GM12873 (cell line): ENCODE measurements around the gene TAGLN.
A peak's percentile ranks its signal among the peaks of the same experiment; 100 is the strongest.

ENCODE experiments used
- TF ChIP-seq, protein P1 (sequence below): IDR thresholded peaks from 2 replicates; pipeline ENCODE4 v1.5.1; 2012; ENCODE audit warnings: low read depth, mild to moderate bottlenecking, moderate library complexity, low read length, control low read depth; ENCODE audit not compliant: insufficient read depth; ENCODE audit errors: missing control alignments

TAGLN gene

DNA sequence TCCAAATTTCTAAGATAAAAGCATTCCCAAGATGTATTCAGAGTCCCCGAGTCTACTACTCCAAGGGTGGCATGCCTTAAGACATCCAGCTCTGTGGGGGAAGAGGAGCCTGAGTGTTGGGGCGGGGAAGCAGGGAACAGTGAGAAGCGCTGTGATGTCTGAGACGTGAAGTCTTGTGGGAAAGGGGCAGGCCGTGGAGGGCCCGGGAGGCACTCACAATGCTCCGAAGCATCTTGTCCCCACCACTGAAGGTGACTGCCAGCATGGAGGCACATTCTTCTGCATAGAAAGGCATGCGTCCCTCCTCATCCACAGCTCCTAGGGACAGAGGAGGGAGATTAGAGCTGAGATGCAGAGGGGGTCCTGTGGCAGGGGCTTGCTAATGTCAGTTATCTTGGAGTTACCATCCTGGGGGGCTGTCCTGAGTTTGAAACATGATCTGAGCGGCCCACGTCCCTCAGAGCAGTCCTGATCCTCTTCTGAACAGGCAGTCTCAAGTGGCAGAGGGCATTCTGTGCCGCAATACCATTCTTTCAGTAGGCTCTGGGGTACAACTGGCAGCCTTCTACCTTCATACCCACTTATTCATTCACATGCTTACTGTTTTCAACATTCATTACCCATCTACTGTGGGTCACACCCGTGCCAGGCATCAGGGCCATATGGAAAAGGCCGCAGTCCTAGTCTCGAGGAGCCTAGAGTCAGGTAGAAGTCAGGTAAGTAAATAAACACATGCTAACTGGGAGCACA, 24.0 kb downstream of the TAGLN start:
- TF ChIP-seq, protein P1, sequence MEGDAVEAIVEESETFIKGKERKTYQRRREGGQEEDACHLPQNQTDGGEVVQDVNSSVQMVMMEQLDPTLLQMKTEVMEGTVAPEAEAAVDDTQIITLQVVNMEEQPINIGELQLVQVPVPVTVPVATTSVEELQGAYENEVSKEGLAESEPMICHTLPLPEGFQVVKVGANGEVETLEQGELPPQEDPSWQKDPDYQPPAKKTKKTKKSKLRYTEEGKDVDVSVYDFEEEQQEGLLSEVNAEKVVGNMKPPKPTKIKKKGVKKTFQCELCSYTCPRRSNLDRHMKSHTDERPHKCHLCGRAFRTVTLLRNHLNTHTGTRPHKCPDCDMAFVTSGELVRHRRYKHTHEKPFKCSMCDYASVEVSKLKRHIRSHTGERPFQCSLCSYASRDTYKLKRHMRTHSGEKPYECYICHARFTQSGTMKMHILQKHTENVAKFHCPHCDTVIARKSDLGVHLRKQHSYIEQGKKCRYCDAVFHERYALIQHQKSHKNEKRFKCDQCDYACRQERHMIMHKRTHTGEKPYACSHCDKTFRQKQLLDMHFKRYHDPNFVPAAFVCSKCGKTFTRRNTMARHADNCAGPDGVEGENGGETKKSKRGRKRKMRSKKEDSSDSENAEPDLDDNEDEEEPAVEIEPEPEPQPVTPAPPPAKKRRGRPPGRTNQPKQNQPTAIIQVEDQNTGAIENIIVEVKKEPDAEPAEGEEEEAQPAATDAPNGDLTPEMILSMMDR, result no peak

DNA sequence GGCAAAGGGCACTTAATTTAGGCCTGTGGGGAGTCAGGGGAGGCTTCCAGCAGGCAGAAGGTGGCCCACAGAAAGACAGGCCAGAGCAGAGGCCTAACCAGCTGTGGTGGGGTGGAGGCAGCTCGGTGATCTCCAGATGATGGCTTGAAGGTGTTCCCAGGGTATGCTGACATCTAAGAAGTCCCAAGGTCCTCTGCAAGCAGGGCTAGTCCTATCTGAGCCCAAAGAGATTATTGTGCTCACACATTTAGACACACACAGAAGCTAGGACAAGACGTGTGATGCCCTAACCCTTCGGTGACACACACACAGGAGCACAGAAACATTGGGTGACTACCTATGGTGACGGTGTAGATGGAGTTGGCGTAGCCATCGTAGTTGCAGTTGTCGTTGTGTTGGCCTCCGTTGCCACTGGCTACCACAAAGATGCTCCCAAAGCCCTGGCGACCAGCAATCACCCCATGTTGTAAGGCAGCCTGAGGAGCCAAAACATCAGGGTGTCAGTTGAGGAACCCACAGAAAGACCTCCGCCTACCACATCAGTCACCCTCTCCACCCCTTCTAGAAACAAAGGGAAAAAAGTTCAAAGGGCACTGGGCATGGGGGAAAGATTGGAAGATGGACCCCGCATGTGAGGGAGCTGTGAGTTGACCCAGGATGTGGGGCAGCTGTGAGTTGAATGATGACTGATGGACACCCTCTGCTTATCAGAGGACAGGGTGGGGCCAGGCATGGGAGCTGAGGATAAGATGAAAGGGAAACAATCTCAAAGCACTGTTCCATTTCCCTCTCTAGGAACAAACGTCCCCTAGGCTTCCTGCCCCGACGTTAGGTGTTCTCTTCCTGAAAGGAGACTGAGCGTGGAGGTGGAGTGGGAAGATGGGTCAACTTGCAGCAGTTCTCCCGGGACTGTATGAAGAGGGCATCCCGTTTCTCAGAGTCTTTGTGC, 24.8 kb downstream of the TAGLN start:
- TF ChIP-seq, protein P1, result no peak

DNA sequence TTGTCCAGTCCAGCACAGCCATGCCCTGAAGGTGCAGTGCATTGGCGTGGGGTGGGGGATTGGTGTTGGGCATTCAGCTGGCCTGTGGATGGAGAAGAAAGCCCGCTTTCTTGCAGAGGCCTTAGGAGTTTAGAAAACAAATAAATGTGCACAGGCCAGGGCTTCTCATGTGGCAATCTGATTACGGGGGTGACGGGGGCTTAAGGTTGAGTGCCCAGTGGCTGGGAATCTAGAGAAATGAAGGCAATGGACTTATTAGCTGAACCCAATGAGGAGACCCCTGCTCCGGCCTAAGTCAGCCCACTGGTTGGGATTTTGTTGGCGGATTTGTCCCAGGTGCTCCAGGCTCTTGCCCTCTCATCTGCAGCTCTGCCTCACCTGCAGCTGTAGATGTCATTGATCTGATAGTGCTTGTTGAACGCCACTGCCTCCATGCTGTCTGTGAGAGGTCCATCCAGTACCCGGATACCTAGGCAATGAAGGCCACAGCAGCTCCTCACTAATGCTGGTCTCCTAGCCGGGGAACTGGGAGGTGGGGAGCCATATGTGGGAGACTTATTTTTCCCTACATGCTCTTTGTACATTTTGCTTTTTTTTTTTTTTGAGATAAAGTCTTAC, 26.5 kb downstream of the TAGLN start:
- TF ChIP-seq, protein P1, result no peak

DNA sequence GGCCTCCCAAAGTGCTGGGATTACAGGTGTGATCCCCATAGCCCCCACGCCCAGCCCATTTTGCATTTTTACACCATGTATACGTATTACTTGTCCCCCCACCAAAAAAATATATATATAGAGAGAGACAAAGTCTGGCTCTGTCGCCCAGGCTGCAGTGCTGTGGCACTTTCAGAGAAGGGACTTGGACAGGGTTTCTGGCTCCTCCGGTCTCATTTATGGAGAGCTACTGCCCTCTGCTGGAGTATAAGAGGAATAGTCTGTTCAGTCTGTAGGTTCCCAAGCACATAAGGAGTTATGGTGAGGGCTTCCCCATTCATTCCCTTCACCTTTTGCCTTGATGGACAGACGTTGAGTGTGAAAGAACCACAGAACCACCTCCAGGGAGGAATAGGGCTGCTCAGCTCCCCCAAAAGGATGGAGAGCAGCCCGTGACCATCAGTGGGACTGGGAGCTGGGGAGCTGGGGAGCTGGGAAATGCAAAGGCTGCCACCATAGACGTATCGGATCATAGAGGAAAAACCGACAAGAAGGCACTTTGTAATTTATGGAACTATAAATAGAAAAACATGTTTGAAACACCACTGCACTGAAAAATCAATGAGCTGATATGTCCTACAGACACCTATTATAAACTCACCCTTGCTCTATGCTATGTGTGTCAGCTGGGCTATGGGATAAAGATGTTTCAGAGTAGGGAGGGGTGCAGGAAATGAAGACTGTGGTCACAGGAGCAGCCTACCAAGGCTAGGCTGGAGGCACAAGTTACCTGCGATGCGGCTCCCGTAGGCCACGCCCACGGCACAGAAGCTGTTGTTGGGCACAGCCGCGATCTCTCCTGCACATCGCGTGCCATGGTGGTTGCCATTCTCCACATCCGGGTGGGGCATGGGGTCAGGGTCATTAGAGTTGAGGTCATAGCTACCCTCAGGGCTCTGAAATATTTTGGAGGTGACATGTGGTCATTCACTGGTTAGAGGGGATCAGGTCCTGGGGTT, 27.5 kb downstream of the TAGLN start:
- TF ChIP-seq, protein P1, result peak; percentile 81

GRCh38 chr11:117228091-117228490, 28.9 kb downstream of the TAGLN start:
- TF ChIP-seq, protein P1, result no peak

DNA sequence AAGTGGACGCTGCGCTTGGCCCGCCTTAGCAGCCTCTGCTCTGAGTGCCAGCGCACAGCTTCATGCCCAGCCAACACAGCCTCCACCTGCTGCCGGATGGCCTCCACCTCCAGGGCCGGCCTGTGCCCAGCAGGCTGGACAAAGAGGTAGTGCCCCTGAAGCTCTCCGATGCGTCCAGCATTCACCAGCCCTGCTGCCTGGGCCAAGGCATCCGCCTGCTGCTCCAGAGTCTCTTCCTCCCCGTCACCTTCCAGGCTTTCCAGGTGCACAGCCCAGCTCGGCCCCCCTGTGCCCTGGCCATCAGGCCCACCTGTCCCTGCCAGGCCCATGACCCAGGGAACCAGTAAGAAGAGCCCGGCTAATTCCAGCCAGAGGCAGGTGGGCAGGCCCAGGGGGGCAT, 30.2 kb downstream of the TAGLN start:
- TF ChIP-seq, protein P1, result no peak
